GM20431 (cell line): ENCODE data around the gene URM1.
"Not testable (repeated sequence)": the region's sequence is repeated elsewhere in the genome, so short reads cannot be mapped to it uniquely, and the experiment has no call there.

Experiments used
- in situ Hi-C: fragments of 300-500 bp; cut with MseI, MboI; formaldehyde crosslinking; loops from one replicate; pipeline ENCODE4 v1.15.0; 2020; ENCODE audit warnings: low sequenced_read_pairs; ENCODE audit not compliant: unreplicated experiment

URM1 gene

DNA sequence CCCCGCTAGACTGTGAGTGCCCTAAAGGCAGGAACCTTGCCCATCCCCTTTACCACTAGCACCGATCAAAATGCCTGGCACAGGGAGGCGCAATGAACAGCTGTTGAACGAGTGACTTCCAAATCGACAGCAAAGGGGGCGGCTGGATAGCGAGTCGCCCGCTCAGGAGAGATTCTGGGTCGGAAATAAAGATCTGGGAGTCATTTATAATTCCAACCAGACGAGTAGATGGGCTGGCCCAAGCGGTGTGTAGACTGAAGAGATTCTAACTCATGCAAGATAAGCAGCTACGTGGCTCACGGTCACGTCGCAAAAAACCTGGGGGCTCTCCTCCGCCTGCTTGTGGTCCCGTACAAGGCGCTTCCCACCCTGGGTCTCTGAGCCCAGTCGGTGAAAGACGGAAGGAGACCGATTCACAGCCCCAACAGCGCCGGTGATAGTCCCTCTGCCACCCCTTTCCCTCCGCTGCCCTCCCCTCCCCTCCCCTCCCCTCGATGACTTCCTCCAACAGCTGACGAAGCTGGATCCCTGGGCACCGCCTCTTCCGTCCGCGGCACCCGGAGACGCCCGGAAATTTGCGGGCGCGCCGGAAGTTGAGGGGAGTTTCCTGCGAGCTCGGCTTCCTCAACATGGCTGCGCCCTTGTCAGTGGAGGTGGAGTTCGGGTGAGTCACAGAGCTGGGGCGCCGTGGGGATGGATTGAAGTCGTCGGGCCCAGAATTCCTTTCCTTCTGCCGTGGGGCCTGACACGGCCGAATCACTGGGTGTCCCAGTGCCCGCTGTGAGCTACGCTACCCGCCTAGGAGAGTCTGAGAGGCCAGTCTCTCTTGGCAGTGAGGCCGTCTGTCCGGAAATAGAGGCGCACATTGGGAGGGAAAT is at the start of gene URM1:
Gene URM1, plus strand, starts transcription at position 623 of the 878 bp plus-strand sequence. Its CDS starts 7 bp downstream, at position 630.
- in situ Hi-C loops = no loop called here

DNA sequence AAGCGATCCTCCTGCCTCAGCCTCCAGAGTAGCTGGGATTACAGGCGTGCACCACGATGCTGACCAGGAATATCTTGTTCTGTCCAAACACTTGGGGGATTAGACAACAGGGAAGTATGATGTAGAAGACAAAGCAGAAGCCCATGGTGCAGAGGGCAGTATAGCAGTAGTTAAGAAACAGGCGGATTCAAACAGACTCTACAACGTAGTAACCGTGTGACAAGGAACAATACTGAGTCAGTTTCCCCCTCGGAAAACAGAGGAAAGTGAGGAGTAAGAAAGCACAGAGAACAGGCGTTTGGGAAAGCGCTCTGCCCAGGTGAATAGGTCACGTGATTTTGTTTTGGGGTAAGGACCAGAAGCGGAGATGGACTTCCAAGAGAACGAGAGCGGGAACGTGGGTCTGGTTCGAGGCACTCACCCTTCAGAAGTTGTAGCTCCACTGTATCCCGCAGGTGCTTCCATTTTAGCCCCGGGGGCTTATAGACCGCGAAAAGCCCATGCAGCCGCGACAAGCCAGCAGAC is 49.2 kb upstream of the URM1 start:
- in situ Hi-C loops = no loop called here

DNA sequence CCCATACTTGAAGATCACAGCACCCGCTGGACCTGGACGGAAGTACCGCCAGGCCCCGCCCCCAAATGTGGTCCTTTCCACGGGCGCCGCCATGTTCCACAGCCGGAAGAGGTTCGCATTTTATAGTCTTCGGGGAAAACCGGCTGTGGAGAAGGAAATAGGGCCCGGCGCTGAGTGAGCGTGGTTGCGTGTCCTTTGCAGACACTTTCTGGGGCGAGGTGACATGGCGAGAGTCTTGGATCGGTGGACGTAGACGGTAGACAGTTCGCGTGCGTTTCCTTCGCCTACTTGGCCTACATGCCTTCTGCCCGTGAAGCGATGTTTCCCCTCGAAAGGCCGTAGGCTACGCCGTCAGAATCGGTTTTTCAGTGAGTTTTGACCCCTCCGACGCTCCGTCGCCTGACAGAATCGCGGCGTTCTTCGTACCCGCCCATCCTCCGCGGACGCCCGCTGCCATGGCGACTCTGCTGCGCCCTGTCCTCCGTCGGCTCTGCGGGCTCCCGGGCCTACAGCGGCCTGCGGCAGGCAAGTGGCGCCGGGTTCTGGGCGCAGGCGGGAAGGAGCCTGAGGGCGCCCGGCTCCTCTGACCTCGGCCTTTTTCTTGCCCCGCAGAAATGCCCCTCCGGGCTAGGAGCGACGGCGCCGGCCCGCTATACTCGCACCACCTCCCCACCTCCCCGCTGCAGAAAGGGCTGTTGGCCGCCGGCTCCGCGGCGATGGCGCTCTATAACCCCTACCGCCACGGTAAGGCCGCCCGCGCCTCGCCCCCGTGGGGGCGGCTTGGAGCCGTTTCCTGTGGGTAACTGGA is 48.6 kb upstream of the URM1 start, which contains the start of the genes COQ4 and TRUB2:
Gene COQ4, plus strand, starts transcription at position 436 of the 808 bp plus-strand sequence. Its CDS starts 20 bp downstream, at position 456.
Gene TRUB2, minus strand, starts transcription at position 44 of the 808 bp plus-strand sequence. Its CDS starts 39 bp downstream, at position 5.
- in situ Hi-C loops = no loop called here

DNA sequence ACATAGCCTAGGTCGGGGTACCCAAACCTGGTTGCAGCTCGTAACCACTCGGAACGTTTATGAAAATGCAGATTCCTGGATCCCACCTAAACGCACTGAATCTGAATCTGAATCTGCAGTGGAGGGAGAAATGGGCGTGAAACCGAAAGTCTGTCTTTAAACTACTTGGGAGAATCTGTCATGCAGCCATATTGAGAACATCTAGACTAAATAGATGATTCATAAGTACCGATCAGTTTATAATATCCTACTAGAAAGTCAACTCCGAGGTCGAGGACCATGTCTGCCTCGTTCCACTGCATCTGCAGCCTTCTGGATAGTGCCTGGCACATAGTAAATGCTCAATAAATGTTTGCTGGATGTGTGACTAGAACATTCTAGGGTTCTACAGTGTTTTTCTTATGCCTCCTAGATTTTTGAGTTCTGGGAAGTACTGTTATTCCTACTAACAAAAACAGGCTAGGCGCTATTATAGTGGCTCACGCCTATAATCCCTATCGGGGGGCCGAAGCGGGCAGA is 47.9 kb upstream of the URM1 start:
- in situ Hi-C loops = no loop called here

DNA sequence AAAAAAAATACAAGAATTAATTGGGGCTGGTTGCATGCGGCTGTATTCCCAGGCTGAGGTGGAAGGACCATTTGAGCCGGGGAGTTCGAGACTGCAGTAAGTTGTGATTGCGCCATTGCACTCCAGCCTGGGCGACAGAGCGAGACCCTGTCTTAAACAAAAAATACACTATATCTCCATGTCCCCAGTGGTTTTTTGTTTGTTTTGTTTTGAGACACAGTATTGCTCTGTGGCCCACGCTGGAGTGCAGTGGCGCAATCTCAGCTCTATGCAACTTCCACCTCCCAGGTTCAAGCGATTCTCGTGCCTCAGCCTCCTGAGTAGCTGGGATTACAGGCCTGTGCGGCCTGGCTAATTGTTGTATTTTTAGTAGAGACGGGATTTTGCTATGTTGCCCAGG is 47.4 kb upstream of the URM1 start:
- in situ Hi-C loops = no loop called here

DNA sequence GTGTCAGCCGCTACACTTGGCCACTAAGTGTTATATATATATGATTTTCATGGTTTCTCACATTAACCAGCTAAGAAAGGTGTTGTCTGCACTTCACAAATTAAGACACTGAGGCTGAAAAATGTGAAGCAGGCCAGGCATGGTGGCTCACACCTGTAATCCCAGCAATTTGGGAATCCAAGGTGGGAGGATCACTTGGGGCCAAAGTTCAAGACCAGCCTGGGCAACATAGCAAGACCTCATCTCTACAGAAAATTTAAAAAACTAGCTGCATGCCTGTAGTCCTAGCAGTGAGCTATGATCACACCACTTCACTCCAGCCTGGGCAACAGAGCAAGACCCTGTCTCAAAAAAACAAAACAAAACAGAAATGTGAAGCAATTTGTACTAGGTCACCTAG is 46.8 kb upstream of the URM1 start:
- in situ Hi-C loops = no loop called here

DNA sequence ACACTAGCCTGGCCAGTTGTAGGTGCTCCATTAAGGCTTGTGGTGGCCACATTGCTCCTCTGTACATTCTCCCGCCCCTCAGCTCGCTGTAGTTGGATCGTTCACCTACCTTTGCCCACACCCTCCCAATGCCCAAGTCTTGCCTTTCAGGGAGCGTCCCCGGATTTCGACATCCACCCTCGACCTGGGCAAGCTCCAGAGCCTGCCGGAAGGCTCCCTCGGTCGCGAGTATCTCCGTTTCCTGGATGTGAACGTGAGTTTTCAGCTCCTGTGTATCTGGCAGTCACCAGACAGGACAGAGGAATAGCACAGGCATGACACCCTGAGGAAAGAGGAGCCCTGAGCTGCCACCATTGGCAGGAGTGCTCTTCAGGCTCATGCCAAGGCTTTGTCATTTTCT is 45.5 kb upstream of the URM1 start:
- in situ Hi-C loops = no loop called here

DNA sequence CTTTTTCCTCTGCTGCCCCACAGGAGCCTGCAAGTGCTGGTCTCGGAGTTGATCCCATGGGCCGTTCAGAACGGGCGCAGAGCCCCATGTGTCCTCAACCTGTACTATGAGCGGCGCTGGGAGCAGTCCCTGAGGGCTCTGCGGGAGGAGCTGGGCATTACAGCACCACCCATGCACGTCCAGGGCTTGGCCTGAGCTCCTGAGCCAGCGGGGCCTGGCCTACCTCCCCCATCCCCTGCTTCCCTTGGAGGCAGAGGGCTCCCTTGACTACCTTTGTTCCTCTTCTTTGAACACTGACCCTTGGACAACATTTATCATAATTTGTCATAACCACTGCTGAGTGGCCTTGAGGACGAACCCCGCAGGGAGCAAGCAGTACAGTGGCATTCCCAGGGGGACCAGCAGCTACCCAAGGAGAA is 37.7 kb upstream of the URM1 start:
- in situ Hi-C loops = no loop called here

DNA sequence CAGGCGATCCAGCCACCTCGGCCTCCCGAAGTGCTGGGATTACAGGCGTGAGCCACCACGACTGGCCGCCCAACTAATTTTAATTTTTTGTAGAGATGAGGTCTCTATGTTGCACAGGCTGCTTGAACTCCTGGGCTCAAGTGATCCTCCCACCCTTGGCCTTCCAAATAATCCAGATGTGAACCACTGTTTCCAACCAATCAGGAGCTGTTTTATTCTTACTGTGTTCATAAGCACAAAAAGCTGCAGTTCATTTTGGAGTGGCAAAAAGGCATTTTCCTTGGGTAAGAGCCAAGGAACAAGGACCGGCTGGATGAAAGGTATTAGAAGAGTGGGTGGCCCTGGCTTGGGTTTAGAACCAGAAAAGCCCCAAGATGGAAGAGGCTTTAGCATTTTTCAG is 36.0 kb upstream of the URM1 start:
- in situ Hi-C loops = no loop called here

DNA sequence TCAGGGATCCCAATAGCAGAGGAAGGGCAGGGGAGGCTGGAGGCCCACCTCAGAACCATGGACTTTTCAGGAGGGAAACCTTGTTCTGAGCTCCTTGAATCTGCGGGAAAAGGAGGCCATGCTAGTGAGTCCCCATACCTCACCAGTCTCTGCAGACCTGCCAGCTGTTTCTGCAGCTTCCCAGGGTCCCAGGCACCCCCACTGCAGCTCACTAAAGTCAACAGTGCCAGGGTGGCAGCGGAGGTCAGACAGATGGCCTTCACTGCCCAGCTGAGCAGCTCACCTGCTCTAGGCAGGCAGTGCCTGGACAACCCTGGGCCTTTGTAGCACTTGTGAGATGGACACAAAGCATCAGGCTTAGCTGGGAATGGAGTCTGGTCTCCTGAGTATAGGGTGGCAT is 35.3 kb upstream of the URM1 start:
- in situ Hi-C loops = no loop called here

DNA sequence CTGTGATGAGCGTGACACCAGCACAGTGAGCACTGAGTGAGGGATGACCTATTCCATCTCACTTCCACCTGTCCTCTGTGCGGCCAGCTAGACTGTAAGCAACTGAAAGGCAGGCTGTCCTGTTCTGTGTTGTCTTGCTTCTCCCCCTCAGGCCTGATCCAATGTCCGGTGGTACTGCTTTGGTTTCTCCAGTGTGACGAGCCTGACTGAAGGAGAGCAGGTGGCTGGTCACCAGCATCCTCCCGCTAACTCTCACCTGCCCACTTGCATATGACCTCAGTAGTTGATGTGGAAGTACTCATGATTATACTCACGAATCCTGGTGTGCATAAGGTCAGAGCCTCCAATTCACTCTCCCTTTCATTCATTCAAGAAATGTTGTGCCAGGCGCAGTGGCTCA is 33.2 kb upstream of the URM1 start:
- in situ Hi-C loops = no loop called here

DNA sequence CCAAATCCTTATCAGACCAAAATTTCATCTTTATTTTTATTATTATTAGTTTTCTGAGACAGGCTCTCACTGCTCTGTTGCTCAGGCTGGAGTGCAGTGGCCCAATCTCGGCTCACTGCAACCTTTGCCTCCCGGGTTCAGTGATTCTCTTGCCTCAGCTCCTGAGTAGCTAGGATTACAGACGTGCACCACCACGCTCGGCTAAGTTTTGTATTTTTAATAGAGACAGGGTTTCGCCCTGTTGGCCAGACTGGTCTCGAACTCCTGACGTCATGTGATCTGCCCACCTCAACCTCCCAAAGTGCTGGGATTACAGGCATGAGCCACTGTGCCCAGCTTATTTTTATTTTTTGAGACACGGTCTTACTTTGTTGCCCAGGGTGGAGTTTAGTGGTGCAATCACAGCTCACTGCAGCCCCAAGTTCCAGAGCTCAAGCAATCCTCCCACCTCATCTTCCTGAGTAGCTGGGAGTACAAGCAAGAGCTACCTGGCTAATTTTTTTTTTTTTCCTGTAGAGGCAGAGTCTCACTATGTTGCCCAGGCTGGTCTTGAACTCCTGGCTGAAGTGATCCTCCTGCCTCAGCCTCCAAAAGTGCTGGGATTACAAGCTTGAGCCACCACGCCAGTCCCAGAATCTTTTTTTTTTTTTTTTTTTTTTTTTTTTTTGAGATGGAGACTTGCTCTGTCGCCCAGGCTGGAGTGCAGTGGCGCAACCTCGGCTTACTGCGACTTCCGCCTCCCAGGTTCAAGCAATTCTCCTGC is 32.1 kb upstream of the URM1 start:
- in situ Hi-C loops = not testable (repeated sequence)

DNA sequence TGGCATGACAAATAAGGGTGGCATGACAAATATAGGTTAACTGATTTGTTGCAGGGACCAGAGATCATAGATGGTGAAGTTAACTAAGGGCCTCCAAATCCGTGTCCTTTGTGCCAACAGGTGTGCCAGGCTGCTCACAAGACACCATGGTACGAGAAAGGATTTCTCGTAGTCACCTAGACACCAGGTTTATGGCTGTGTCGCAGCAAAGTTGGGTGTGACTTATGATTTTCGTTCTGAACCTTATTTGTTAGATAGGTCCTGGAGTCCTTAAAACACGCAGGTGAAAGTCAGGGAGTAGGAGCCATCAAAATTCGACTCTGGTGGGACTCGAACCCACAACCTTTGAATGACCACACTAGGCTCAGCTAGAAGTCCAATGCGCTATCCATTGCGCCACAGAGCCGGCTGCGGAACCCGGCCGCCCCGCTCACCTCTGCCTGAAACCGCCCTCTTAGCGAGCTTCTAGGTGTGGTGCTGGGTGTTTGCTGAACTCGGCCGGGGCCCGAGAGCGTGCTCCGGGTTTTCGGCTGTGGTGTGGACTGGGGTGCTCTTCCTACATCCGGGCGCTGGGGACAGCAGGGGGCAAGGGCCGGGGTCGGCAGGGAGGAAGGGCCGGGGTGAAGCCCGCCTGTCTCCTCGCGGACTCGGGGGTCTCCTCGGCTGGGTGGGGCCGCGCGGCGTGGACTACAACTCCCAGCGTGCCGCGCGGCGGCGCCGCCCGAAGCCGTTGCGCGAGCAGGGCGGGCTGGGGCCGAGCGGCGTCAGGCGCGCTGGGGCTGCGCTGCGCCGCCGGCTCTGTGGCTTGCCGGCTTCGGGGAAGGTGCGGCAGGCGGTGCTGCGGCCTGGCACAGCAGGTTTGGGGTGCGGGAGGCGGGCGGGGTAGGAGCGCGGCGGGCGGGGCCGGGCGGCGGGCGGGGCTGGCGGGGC is 31.1 kb upstream of the URM1 start, which contains the start of gene SLC27A4:
Gene SLC27A4, plus strand, starts transcription at position 767 of the 930 bp plus-strand sequence. CDS start 2,606 bp downstream, outside the sequence.
- in situ Hi-C loops = no loop called here

DNA sequence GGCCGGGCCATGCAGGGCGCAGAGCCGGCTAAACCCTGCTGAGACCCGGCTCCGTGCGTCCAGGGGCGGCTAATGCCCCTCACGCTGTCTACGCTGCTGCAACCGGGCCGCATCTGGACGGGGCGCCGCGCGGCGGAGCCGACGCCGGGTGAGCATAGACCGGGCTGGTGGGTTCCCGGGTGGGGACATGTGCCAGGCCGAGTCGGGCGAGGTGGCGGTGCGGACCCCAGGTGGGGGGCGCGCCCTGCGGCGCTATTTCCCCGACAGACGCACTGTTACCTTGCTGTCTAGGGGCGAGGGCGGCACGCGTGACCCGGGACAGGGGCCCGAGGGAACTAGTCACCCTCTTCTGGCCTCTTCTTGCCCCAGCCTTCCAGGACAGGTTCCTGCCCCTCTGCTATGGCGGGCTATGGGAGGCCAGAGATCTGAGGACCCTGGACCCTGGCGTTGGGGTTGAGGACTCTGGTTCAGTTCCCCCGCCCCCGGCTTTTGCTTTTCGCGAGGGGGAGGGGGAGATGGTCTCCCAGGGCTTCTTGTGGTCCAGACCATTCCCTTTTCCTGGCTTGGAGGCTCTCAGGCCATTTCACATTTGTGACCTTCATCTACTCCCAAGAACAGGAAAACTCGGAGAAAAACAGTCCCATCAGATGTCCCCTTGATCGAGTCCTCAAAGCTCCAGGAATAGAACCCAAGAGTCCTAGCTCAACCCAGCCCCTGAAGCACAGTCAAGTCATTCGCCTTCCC is 30.3 kb upstream of the URM1 start:
- in situ Hi-C loops = no loop called here

DNA sequence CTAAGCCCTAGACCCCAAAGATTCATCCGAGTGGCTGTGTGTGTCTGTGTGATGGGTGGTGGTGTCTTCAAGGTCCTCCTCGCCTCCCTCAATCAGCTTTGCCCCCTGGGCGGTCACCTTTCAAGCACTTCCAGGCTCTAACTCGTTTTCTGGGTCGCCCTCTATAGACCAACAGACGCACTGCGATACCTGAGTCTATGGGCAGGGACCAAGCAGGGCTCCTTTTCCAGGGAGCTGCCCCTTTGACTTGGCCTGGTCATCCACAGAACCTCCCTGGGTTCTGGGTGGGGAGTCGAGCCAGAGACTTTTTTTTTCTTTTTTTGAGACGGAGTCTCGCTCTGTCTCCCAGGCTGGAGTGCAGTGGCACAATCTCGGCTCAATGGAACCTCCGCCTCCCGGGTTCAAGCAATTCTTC is 29.7 kb upstream of the URM1 start:
- in situ Hi-C loops = no loop called here

DNA sequence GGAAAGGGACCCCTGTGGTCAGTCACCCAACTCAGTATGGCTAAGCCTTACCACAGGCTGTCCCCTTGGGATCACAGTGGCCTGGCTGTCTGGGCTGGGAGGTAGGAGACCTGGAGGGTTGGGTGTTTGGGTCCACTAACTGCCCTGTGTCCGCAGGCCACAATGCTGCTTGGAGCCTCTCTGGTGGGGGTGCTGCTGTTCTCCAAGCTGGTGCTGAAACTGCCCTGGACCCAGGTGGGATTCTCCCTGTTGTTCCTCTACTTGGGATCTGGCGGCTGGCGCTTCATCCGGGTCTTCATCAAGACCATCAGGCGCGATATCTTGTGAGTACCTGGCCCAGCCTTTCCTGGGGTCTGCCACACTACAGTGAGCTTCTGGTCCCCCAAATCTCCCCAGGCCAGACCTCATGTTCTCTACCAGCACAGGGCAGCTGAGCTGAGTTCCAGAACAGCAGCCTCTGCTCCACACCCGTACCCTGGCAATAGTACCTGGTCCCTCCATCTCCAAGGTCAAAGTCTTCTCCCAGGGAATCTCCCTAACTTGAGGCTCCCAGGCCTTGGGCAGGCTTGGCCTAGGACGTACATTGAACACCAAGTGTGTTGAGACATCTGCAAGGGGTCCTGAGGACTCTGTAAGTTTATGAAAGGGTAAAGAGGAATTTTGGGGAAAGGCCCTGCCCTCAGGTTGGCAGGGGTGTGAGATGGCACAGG is 28.0 kb upstream of the URM1 start:
- in situ Hi-C loops = no loop called here

DNA sequence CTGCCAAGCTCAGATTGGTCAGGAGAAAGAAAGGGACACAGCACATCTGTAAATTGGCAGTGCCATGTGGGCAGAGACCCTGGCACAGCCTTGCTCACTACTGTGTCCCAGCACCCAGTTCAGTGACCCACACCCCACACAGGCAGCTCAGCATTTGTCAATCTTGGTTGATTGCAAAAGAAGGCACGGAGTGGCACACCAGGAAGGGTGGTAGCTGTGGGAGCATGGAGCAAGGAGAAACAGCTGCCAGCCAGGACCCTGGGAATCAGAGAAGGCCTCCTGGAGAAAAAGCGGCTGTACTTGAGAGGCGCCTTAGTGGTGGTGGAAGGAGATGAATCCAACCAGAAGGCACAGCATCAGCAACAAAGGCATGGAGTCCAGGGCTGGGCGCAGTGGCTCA is 27.3 kb upstream of the URM1 start:
- in situ Hi-C loops = no loop called here
